Lower lobe of right lung (tissue), 2 donors: ENCODE data around the gene CCNQ. TPM values are rescaled to one million over a fixed set of nuclear protein-coding genes. Genes with fewer than 3 reads are reported as not detected.
A peak's percentile ranks its signal among the peaks of the same experiment; 100 is the strongest.

ENCODE experiments used
- ATAC-seq, 2 donors: fragments of 200-7000 bp; cut with Tn5 transposase; one replicate each; pipeline ENCODE4 v1.9.1; 2020 to 2022; ENCODE audit warnings: mild to moderate bottlenecking in 2 of 2, moderate library complexity in 2 of 2
- DNase-seq: peaks from one replicate; pipeline ENCODE4 v3.0.0-alpha.2; 2020
- H3K27ac ChIP-seq: fragments of 200-600 bp; one replicate; pipeline ENCODE4 v1.8.0; 2022
- H3K27me3 ChIP-seq: fragments of 200-600 bp; one replicate; pipeline ENCODE4 v1.8.0; 2022; ENCODE audit warnings: low read depth
- H3K36me3 ChIP-seq: fragments of 200-600 bp; one replicate; pipeline ENCODE4 v1.8.0; 2022; ENCODE audit warnings: mild to moderate bottlenecking
- H3K4me1 ChIP-seq: fragments of 200-600 bp; one replicate; pipeline ENCODE4 v1.8.0; 2022
- H3K4me3 ChIP-seq: fragments of 200-600 bp; one replicate; pipeline ENCODE4 v1.8.0; 2022; ENCODE audit warnings: mild to moderate bottlenecking
- H3K9me3 ChIP-seq: fragments of 200-600 bp; one replicate; pipeline ENCODE4 v1.8.0; 2022
- intact Hi-C: fragments of 100-400 bp; cut with DNase I; formaldehyde crosslinking; loops from one replicate; pipeline ENCODE4 v1.11.0; 2022
- total RNA-seq: library from RNA; stranded (reverse); fragmentation: NEBNext Ultra II Directional; extraction: Animal tissue kit (Norgen Biotek cat#: 25700); gene quantifications from one replicate; pipeline ENCODE4 v1.2.1, GENCODE V29; 2021
- TF ChIP-seq, protein P1 (sequence below): fragments of 200-600 bp; IDR thresholded peaks from one replicate; pipeline ENCODE4 v1.8.0; 2022; ENCODE audit warnings: antibody characterized with exemption, mild to moderate bottlenecking
- donor health status: DM: no; HTN: yes; CAD: no; lungs with severe emphysema.

CCNQ gene
- total RNA-seq, 1 donor from 2014 or later, result 17.0 TPM

DNA sequence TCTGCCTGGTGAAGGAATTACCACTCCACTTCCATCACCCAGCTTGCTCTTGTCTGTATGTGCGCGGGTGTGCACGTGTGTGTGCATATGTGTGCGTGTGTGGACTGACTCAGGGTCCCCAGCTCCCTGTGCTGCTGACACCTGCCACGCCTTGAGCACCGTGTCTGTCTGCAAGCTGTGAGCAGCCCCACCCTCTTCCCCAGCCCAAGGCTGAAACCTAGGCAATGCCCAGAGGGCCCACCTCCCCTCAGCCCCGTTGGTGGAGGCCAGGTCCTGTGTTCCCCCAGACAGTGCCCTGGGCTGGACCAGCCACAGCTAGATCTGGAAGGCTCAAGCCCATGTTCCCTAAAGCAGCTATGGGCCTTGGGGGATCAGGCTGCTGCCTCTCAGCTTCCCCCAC is 2.0 kb upstream of the CCNQ start:
- Histone ChIP-seq H3K36me3 (no peaks in the 10 kb centered on the region), H3K4me3 (no peak overlapping the region), H3K9me3 (no peaks in the 10 kb centered on the region), H3K27me3 (no peaks in the 10 kb centered on the region), H3K4me1 (peaks cover 11% of the 10 kb centered on the region), H3K27ac (no peak overlapping the region)
- intact Hi-C loops, result no loop called here
- ATAC-seq (no peak), DNase-seq (no peak)
- TF ChIP-seq, protein P1, sequence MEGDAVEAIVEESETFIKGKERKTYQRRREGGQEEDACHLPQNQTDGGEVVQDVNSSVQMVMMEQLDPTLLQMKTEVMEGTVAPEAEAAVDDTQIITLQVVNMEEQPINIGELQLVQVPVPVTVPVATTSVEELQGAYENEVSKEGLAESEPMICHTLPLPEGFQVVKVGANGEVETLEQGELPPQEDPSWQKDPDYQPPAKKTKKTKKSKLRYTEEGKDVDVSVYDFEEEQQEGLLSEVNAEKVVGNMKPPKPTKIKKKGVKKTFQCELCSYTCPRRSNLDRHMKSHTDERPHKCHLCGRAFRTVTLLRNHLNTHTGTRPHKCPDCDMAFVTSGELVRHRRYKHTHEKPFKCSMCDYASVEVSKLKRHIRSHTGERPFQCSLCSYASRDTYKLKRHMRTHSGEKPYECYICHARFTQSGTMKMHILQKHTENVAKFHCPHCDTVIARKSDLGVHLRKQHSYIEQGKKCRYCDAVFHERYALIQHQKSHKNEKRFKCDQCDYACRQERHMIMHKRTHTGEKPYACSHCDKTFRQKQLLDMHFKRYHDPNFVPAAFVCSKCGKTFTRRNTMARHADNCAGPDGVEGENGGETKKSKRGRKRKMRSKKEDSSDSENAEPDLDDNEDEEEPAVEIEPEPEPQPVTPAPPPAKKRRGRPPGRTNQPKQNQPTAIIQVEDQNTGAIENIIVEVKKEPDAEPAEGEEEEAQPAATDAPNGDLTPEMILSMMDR, result no peak

DNA sequence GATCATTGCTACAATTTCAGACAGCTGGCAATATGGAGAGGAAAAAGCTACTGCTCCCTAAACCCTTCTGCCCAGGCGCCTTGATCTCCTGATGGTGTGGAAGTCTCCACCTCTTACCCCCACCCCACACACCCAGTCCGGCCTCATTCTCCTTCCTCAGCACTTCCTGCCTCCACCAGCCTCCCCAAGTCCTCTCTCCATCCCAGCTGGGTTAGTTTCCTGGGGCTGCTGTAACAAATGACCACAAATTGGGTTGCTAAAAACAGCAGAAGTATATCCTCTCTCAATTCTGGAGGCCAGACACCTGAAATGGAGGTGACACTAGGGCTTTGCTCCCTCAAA is 1.1 kb upstream of the CCNQ start:
- H3K9me3 ChIP-seq, result no peaks in the 10 kb centered on the region
- no peak for DNase-seq
- H3K36me3 ChIP-seq, result peaks cover 5% of the 10 kb centered on the region
- H3K27me3 ChIP-seq, result no peaks in the 10 kb centered on the region
- no peak for ATAC-seq
- H3K4me3 ChIP-seq, result peak overlapping the region; percentile 67
- H3K27ac ChIP-seq, result no peak overlapping the region
- TF ChIP-seq, protein P1, result no peak
- H3K4me1 ChIP-seq, result peaks cover 11% of the 10 kb centered on the region
- intact Hi-C loops, result no loop called here

DNA sequence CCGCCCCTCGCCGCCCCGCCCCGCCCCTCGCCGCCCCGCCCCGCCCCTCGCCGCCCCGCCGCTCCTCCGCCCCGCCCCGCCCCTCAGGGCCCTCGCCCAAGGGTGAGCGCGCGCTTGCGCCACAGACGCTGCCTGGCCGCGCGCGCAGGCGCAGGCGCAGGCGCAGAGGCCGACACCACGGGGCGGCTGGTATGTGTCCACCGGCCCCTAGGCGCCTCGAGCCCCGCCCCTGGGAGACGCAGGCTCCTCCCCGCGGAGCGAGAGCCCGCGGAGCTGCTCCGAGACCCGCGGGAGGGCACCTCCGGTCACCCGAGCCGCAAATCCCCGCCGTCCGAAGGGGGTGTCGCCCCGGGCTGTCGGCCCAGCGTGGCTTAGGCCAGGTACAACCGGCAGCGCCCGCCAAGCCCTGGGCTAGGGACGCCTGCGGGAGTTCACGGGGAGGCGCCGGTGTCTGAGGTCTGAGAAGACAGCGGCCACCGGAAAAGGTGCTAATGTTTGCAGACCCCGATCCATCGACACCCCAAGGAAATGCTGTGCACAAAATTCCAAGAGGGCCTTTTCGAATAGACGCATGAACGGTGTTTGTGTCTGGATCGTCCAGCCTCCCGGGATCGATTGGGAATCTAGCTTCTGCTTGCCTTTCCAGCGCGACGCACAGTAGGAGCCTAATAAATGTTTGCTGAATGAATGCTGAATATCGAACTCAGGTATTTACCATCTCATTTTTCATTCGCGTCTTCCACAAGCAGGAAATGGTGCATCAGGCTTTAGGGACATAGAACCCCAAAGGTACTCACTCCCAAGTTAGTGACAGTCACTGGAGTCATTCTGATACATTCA is 473 bp upstream of the CCNQ start:
- Histone ChIP-seq H3K4me3 (peak overlapping the region; percentile 67), H3K36me3 (peaks cover 8% of the 10 kb centered on the region), H3K4me1 (peaks cover 11% of the 10 kb centered on the region), H3K9me3 (no peaks in the 10 kb centered on the region), H3K27me3 (no peaks in the 10 kb centered on the region), H3K27ac (peak overlapping the region; percentile 69)
- intact Hi-C loops, result no loop called here
- peak; percentile 93 for DNase-seq
- TF ChIP-seq, protein P1, result no peak
- ATAC-seq, result peak; percentile 95 to 98

DNA sequence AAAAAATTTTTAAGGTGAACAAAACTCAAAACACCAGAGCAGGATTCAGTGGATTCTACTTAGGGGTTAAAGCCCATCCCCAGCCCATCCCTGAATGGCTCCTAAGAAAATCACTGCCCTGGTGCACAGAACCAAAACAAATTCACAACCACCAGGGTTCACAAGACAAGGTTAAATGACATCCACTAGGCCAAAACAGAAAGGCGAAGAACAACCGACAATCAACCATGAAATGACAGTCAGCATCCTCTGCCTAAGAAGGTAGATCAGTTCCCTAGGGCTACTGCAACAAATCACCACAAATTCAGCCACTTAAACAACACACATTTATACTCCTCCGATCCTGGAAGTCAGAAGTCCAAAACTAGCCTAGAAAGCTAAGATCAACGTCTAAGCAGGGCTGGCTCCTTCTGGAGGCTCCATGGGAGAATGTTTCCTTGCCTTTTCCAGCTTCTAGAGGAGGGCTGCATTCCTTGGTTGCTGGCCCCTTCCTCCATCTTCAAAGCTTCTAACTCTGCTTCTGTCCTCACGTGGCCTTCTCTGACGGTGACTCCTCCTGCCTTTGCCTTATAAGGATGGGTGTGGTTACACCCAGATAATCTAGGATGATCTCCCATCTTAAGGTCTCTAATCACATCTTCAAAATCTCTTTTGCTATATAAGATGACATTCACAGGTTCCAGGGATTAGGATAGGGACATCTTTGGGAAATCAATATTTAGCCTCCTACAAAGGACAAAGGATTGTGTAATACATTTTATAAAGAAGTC is 1.8 kb downstream of the CCNQ start:
- Histone ChIP-seq H3K4me3 (no peak overlapping the region), H3K27ac (no peak overlapping the region), H3K27me3 (no peaks in the 10 kb centered on the region), H3K4me1 (peaks cover 11% of the 10 kb centered on the region), H3K9me3 (no peaks in the 10 kb centered on the region), H3K36me3 (peaks cover 30% of the 10 kb centered on the region)
- TF ChIP-seq, protein P1, result no peak
- DNase-seq (no peak), ATAC-seq (no peak)
- intact Hi-C loops, result no loop called here

DNA sequence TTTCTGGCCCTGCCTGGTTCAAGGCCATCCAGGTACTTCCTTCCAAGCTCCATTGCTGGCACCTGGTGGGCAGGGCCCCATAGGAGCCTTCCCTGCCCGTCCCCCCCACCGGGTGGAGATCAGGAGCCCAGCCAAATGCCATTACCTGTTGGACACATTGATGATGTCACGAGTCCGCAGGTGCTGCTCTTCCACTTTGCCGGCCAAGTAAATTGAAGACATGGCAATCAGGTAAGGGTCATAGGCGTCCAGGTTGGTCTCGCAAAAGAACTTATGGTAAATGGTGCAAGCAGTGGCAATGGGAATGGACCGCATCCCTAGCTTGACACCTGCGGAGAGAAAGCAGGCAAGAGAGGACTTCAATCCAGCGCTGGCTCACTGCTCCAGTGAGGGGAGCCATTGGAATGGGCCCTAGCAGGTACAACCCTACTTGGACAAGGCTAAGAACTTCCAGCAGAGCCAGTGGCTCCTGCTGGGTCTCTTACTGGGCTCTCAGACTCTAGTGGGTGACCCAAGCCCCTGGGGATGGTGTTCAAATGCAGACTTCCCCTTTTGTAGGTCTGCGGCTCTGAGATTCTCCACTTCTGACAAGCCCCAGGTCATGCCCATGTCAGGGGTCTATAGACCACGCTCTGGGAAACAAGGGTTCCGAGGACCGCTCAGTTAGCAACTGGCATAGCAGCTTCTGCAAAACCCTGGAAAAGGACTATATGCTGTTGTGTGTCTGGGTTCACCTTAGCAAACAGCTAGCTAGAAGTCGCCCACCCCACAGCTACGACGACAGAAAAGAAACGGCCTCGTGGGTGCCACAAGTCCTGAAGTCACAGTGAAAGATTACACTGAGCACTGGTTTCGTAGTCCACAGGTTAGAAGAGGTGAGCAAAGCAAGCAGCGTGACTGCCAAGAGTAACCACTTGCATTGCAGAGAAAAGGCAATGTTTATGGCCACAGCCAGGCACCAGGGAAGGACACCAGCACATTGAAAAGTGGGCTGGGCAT is 2.8 kb downstream of the CCNQ start:
- TF ChIP-seq, protein P1, result no peak
- Histone ChIP-seq H3K27me3 (no peaks in the 10 kb centered on the region), H3K36me3 (peaks cover 40% of the 10 kb centered on the region), H3K4me1 (peaks cover 11% of the 10 kb centered on the region), H3K27ac (no peak overlapping the region), H3K4me3 (no peak overlapping the region), H3K9me3 (no peaks in the 10 kb centered on the region)
- intact Hi-C loops, result no loop called here
- ATAC-seq (no peak), DNase-seq (no peak)
